ENCODE data around the gene CFAP299.

Gene CFAP299

GRCh38 chr4:80610199-80610598 is 274.7 kb downstream of the CFAP299 start:
- no peak for DNase-seq
- POLR2A ChIA-PET: no interaction called here
- 80% methylated on average over 1 of the region's 1 CpG for WGBS (ENCODE audit: insufficient coverage)
- Histone ChIP-seq H3K36me3 (ENCODE audit: control insufficient read depth in 4 of 4, insufficient read depth in 4 of 4, low read length in 3 of 4) (no peaks in the 10 kb centered on the region), H3K4me3 (ENCODE audit: control insufficient read depth in 1 of 7, extremely low read depth in 1 of 7, insufficient read depth in 4 of 7, low read depth in 2 of 7, low read length in 6 of 7) (no peak overlapping the region), H3K27me3 (replicated peaks in 2 of 5; ENCODE audit: control insufficient read depth in 4 of 5, insufficient read depth in 5 of 5, low read length in 4 of 5) (peaks cover 0 to 19% (median 0%) of the 10 kb centered on the region in 5 experiments), H3K4me1 (ENCODE audit: control extremely low read depth in 1 of 4, control insufficient read depth in 4 of 4, insufficient read depth in 4 of 4, low read length in 3 of 4) (no peaks in the 10 kb centered on the region), H3K9me3 (ENCODE audit: control extremely low read depth in 1 of 5, control insufficient read depth in 4 of 5, insufficient read depth in 2 of 5, low read depth in 1 of 5, low read length in 4 of 5) (no peaks in the 10 kb centered on the region), H3K27ac (ENCODE audit: insufficient read depth in 1 of 2, low read depth in 1 of 2, low read length in 2 of 2, poor library complexity in 1 of 2, severe bottlenecking in 2 of 2) (no peak overlapping the region)
- CTCF ChIA-PET: interaction anchor here (0.9 kb wide), 1 partner anchor 168 kb away, joined by 3 read pairs; no protein-coding TSS in a partner anchor

GRCh38 chr4:80610845-80611677 is 275.5 kb downstream of the CFAP299 start:
- CTCF ChIA-PET: interaction anchor here (0.9 kb wide), 1 partner anchor 169 kb away, joined by 3 read pairs; no protein-coding TSS in a partner anchor
- DNase-seq: peak; percentile 16 to 57 (median 42)
- Histone ChIP-seq H3K4me3 (ENCODE audit: control insufficient read depth in 1 of 7, extremely low read depth in 1 of 7, insufficient read depth in 4 of 7, low read depth in 2 of 7, low read length in 6 of 7) (no peak overlapping the region), H3K27me3 (replicated peaks in 2 of 5; ENCODE audit: control insufficient read depth in 4 of 5, insufficient read depth in 5 of 5, low read length in 4 of 5) (peaks cover 0 to 19% (median 0%) of the 10 kb centered on the region in 5 experiments), H3K27ac (ENCODE audit: insufficient read depth in 1 of 2, low read depth in 1 of 2, low read length in 2 of 2, poor library complexity in 1 of 2, severe bottlenecking in 2 of 2) (no peak overlapping the region), H3K9me3 (ENCODE audit: control extremely low read depth in 1 of 5, control insufficient read depth in 4 of 5, insufficient read depth in 2 of 5, low read depth in 1 of 5, low read length in 4 of 5) (no peaks in the 10 kb centered on the region), H3K36me3 (ENCODE audit: control insufficient read depth in 4 of 4, insufficient read depth in 4 of 4, low read length in 3 of 4) (no peaks in the 10 kb centered on the region), H3K4me1 (ENCODE audit: control extremely low read depth in 1 of 4, control insufficient read depth in 4 of 4, insufficient read depth in 4 of 4, low read length in 3 of 4) (no peaks in the 10 kb centered on the region)
- POLR2A ChIA-PET: no interaction called here
- 29% methylated on average over 3 of the region's 3 CpGs for WGBS (ENCODE audit: insufficient coverage)

- Histone ChIP-seq H3K4me1 (ENCODE audit: control extremely low read depth in 1 of 4, control insufficient read depth in 4 of 4, insufficient read depth in 4 of 4, low read length in 3 of 4) (no peaks in the 10 kb centered on the region), H3K36me3 (ENCODE audit: control insufficient read depth in 4 of 4, insufficient read depth in 4 of 4, low read length in 3 of 4) (no peaks in the 10 kb centered on the region), H3K9me3 (ENCODE audit: control extremely low read depth in 1 of 5, control insufficient read depth in 4 of 5, insufficient read depth in 2 of 5, low read depth in 1 of 5, low read length in 4 of 5) (no peaks in the 10 kb centered on the region), H3K4me3 (ENCODE audit: control insufficient read depth in 1 of 7, extremely low read depth in 1 of 7, insufficient read depth in 4 of 7, low read depth in 2 of 7, low read length in 6 of 7) (no peak overlapping the region), H3K27me3 (replicated peaks in 2 of 5; ENCODE audit: control insufficient read depth in 4 of 5, insufficient read depth in 5 of 5, low read length in 4 of 5) (peaks cover 0 to 19% (median 0%) of the 10 kb centered on the region in 5 experiments), H3K27ac (ENCODE audit: insufficient read depth in 1 of 2, low read depth in 1 of 2, low read length in 2 of 2, poor library complexity in 1 of 2, severe bottlenecking in 2 of 2) (no peak overlapping the region)
- CTCF ChIA-PET: no interaction called here
- no peak for DNase-seq
- no CpG with 5 or more reads among the region's 2 CpGs for WGBS (ENCODE audit: insufficient coverage)
- POLR2A ChIA-PET: no interaction called here
These were observed 276.1 kb downstream of the CFAP299 start for GRCh38 chr4:80611678-80611979.

GRCh38 chr4:80613470-80613869 is 277.9 kb downstream of the CFAP299 start:
- peaks cover 0 to 15% (median 0%) of the 10 kb centered on the region in 5 experiments for H3K27me3 ChIP-seq (replicated peaks in 2 of 5; ENCODE audit: control insufficient read depth in 4 of 5, insufficient read depth in 5 of 5, low read length in 4 of 5)
- DNase-seq: no peak
- H3K36me3 ChIP-seq (ENCODE audit: control insufficient read depth in 4 of 4, insufficient read depth in 4 of 4, low read length in 3 of 4): no peaks in the 10 kb centered on the region
- no peaks in the 10 kb centered on the region for H3K9me3 ChIP-seq (ENCODE audit: control extremely low read depth in 1 of 5, control insufficient read depth in 4 of 5, insufficient read depth in 2 of 5, low read depth in 1 of 5, low read length in 4 of 5)
- CTCF ChIA-PET: no interaction called here
- no peak overlapping the region for H3K4me3 ChIP-seq (ENCODE audit: control insufficient read depth in 1 of 7, extremely low read depth in 1 of 7, insufficient read depth in 4 of 7, low read depth in 2 of 7, low read length in 6 of 7)
- POLR2A ChIA-PET: interaction anchor here (0.6 kb wide), 1 partner anchor 1606 kb away, joined by 3 read pairs; no protein-coding TSS in a partner anchor
- no peak overlapping the region for H3K27ac ChIP-seq (ENCODE audit: insufficient read depth in 1 of 2, low read depth in 1 of 2, low read length in 2 of 2, poor library complexity in 1 of 2, severe bottlenecking in 2 of 2)
- no peaks in the 10 kb centered on the region for H3K4me1 ChIP-seq (ENCODE audit: control extremely low read depth in 1 of 4, control insufficient read depth in 4 of 4, insufficient read depth in 4 of 4, low read length in 3 of 4)

GRCh38 chr4:80614319-80614718 is 278.8 kb downstream of the CFAP299 start:
- no peaks in the 10 kb centered on the region for H3K4me1 ChIP-seq (ENCODE audit: control extremely low read depth in 1 of 4, control insufficient read depth in 4 of 4, insufficient read depth in 4 of 4, low read length in 3 of 4)
- peaks cover 0 to 15% (median 0%) of the 10 kb centered on the region in 5 experiments for H3K27me3 ChIP-seq (replicated peaks in 2 of 5; ENCODE audit: control insufficient read depth in 4 of 5, insufficient read depth in 5 of 5, low read length in 4 of 5)
- 100% methylated on average over 3 of the region's 6 CpGs for WGBS (ENCODE audit: insufficient coverage)
- DNase-seq: no peak
- no peaks in the 10 kb centered on the region for H3K36me3 ChIP-seq (ENCODE audit: control insufficient read depth in 4 of 4, insufficient read depth in 4 of 4, low read length in 3 of 4)
- ChIA-PET CTCF (interaction anchor here (0.9 to 1.4 kb wide), 3 partner anchors 15 to 857 kb away, joined by 3 to 4 read pairs (median 3); no protein-coding TSS in a partner anchor), POLR2A (no interaction called here)
- no peak overlapping the region for H3K27ac ChIP-seq (ENCODE audit: insufficient read depth in 1 of 2, low read depth in 1 of 2, low read length in 2 of 2, poor library complexity in 1 of 2, severe bottlenecking in 2 of 2)
- H3K4me3 ChIP-seq (ENCODE audit: control insufficient read depth in 1 of 7, extremely low read depth in 1 of 7, insufficient read depth in 4 of 7, low read depth in 2 of 7, low read length in 6 of 7): no peak overlapping the region
- no peaks in the 10 kb centered on the region for H3K9me3 ChIP-seq (ENCODE audit: control extremely low read depth in 1 of 5, control insufficient read depth in 4 of 5, insufficient read depth in 2 of 5, low read depth in 1 of 5, low read length in 4 of 5)

- H3K36me3 ChIP-seq (ENCODE audit: control insufficient read depth in 4 of 4, insufficient read depth in 4 of 4, low read length in 3 of 4): no peaks in the 10 kb centered on the region
- no peaks in the 10 kb centered on the region for H3K4me1 ChIP-seq (ENCODE audit: control extremely low read depth in 1 of 4, control insufficient read depth in 4 of 4, insufficient read depth in 4 of 4, low read length in 3 of 4)
- POLR2A ChIA-PET: no interaction called here
- no peak overlapping the region for H3K27ac ChIP-seq (ENCODE audit: insufficient read depth in 1 of 2, low read depth in 1 of 2, low read length in 2 of 2, poor library complexity in 1 of 2, severe bottlenecking in 2 of 2)
- no peak for DNase-seq
- no CpG with 5 or more reads among the region's 2 CpGs for WGBS (ENCODE audit: insufficient coverage)
- no peaks in the 10 kb centered on the region for H3K9me3 ChIP-seq (ENCODE audit: control extremely low read depth in 1 of 5, control insufficient read depth in 4 of 5, insufficient read depth in 2 of 5, low read depth in 1 of 5, low read length in 4 of 5)
- H3K27me3 ChIP-seq (replicated peaks in 2 of 5; ENCODE audit: control insufficient read depth in 4 of 5, insufficient read depth in 5 of 5, low read length in 4 of 5): peaks cover 0 to 15% (median 0%) of the 10 kb centered on the region in 5 experiments
- H3K4me3 ChIP-seq (ENCODE audit: control insufficient read depth in 1 of 7, extremely low read depth in 1 of 7, insufficient read depth in 4 of 7, low read depth in 2 of 7, low read length in 6 of 7): no peak overlapping the region
- CTCF ChIA-PET: interaction anchor here (0.8 to 1.5 kb wide), 6 partner anchors 11 to 856 kb away, joined by 3 to 5 read pairs (median 3); no protein-coding TSS in a partner anchor
These were observed 279.6 kb downstream of the CFAP299 start for GRCh38 chr4:80615099-80615498.

GRCh38 chr4:80619070-80619674 is 283.6 kb downstream of the CFAP299 start:
- no CpG with 5 or more reads among the region's 1 CpG for WGBS (ENCODE audit: insufficient coverage)
- POLR2A ChIA-PET: no interaction called here

More at GRCh38 chr4:80619070-80619674, 283.6 kb downstream of the CFAP299 start:
- peaks cover 0 to 10% (median 4%) of the 10 kb centered on the region in 5 experiments for H3K9me3 ChIP-seq (ENCODE audit: control extremely low read depth in 1 of 5, control insufficient read depth in 4 of 5, insufficient read depth in 2 of 5, low read depth in 1 of 5, low read length in 4 of 5)
- DNase-seq: peak; percentile 14 to 35 (median 32)
- H3K27ac ChIP-seq (ENCODE audit: insufficient read depth in 1 of 2, low read depth in 1 of 2, low read length in 2 of 2, poor library complexity in 1 of 2, severe bottlenecking in 2 of 2): no peak overlapping the region
- no peaks in the 10 kb centered on the region for H3K4me1 ChIP-seq (ENCODE audit: control extremely low read depth in 1 of 4, control insufficient read depth in 4 of 4, insufficient read depth in 4 of 4, low read length in 3 of 4)
- H3K36me3 ChIP-seq (ENCODE audit: control insufficient read depth in 4 of 4, insufficient read depth in 4 of 4, low read length in 3 of 4): no peaks in the 10 kb centered on the region
- CTCF ChIA-PET: no interaction called here
- H3K4me3 ChIP-seq (ENCODE audit: control insufficient read depth in 1 of 7, extremely low read depth in 1 of 7, insufficient read depth in 4 of 7, low read depth in 2 of 7, low read length in 6 of 7): no peak overlapping the region
- H3K27me3 ChIP-seq (replicated peaks in 2 of 5; ENCODE audit: control insufficient read depth in 4 of 5, insufficient read depth in 5 of 5, low read length in 4 of 5): peaks cover 0 to 2% (median 0%) of the 10 kb centered on the region in 5 experiments
